NCI-H2196 (cell line): ENCODE results near the gene CLEC16A.

Source experiments
- DNase-seq: peaks from one replicate; lab custom pipeline; 2025; ENCODE audit not compliant: unreplicated experiment; lab: John Stamatoyannopoulos, UW

The CLEC16A gene

GRCh38 chr16:10944249-10945064, at the start of gene CLEC16A:
TSS of gene CLEC16A (plus strand) at chr16:10944564. CDS start at chr16:10944718, 154 bp downstream.
- DNase-seq = peak; percentile 98

- no peak for DNase-seq
Observed at GRCh38 chr16:10895053-10895946, 49.1 kb upstream of the CLEC16A start.

- DNase-seq = no peak
Observed at GRCh38 chr16:10896165-10896564, 48.2 kb upstream of the CLEC16A start.

GRCh38 chr16:10896723-10897122, 47.6 kb upstream of the CLEC16A start:
- DNase-seq = no peak

- DNase-seq = no peak
Observed at GRCh38 chr16:10897134-10897533, 47.2 kb upstream of the CLEC16A start.

- DNase-seq = no peak
Observed at GRCh38 chr16:10902999-10903398, 41.4 kb upstream of the CLEC16A start.

- no peak for DNase-seq
Observed at GRCh38 chr16:10906482-10906881, 37.9 kb upstream of the CLEC16A start.

- no peak for DNase-seq
Observed at GRCh38 chr16:10906914-10907756, 37.2 kb upstream of the CLEC16A start.

- no peak for DNase-seq
Observed at GRCh38 chr16:10907757-10908045, 36.7 kb upstream of the CLEC16A start.

- DNase-seq = no peak
Observed at GRCh38 chr16:10911267-10911666, 33.1 kb upstream of the CLEC16A start.

- no peak for DNase-seq
Observed at GRCh38 chr16:10916534-10916933, 27.8 kb upstream of the CLEC16A start.

GRCh38 chr16:10918294-10919002, 25.9 kb upstream of the CLEC16A start:
- DNase-seq = peak; percentile 95

GRCh38 chr16:10919003-10919351, 25.4 kb upstream of the CLEC16A start:
- no peak for DNase-seq

GRCh38 chr16:10920726-10921427, 23.5 kb upstream of the CLEC16A start:
- DNase-seq = peak; percentile 79

- DNase-seq = peak; percentile 29
Observed at GRCh38 chr16:10921536-10922327, 22.6 kb upstream of the CLEC16A start.

GRCh38 chr16:10922328-10923145, 21.8 kb upstream of the CLEC16A start:
- peak; percentile 56 for DNase-seq

- DNase-seq = no peak
Observed at GRCh38 chr16:10923146-10923649, 21.2 kb upstream of the CLEC16A start.

GRCh38 chr16:10923650-10924214, 20.6 kb upstream of the CLEC16A start:
- DNase-seq = no peak
